ENCODE data around the gene RALGAPA1.

Gene RALGAPA1

DNA sequence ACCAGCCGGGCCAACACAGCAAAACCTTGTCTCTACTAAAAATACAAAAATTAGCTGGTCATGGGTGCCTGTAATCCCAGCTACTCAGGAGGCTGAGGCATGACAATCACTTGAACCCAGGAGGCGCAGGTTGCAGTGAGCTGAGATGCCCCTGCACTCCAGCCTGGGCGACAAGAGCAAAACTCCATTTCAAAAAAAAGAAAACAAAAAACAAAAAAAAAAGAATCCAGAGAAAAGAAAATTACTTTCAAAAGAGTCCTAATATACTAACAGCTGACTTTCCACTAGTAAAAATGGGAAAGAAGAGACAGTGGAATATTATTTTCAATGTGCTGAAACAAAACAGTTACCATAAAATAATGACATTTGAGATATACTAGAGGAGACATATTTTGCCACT is 283.4 kb downstream of the RALGAPA1 start:
- no peak overlapping the region for H4K91ac ChIP-seq (ENCODE audit: low read length)
- H3K36me3 ChIP-seq (ENCODE audit: control insufficient read depth in 1 of 2, insufficient read depth in 2 of 2, low read depth in 1 of 2, low read length in 2 of 2): no peaks in the 10 kb centered on the region
- 90% methylated on average over 2 of the region's 3 CpGs for WGBS
- no peak overlapping the region for H3K27ac ChIP-seq (ENCODE audit: low read length, poor library complexity, severe bottlenecking)
- no peak for DNase-seq
- H3K4me3 ChIP-seq (ENCODE audit: insufficient read depth in 1 of 2, low read depth in 1 of 2, low read length in 2 of 2): no peak overlapping the region
- no peak overlapping the region for H4K8ac ChIP-seq (ENCODE audit: low read length)
- no peak overlapping the region for H3K4ac ChIP-seq (ENCODE audit: low read depth in 1 of 2, low read length in 2 of 2)
- H3K14ac ChIP-seq (ENCODE audit: low read length in 2 of 2): no peak overlapping the region
- peaks cover 18 to 20% of the 10 kb centered on the region in 2 experiments for H3K27me3 ChIP-seq (ENCODE audit: control insufficient read depth in 1 of 2, insufficient read depth in 1 of 2, low read length in 2 of 2)
- no peak overlapping the region for H2BK12ac ChIP-seq (ENCODE audit: low read length in 2 of 2)
- H2AK5ac ChIP-seq (ENCODE audit: low read length, severe bottlenecking): no peak overlapping the region
- no peak overlapping the region for H3K9ac ChIP-seq (ENCODE audit: low read length)
- H2AFZ ChIP-seq (ENCODE audit: low read depth, low read length): no peak overlapping the region
- H3K18ac ChIP-seq (ENCODE audit: low read depth in 1 of 2, low read length in 2 of 2): no peak overlapping the region
- H3K4me1 ChIP-seq (ENCODE audit: control insufficient read depth, insufficient read depth, low read depth, low read length): no peaks in the 10 kb centered on the region
- H2BK120ac ChIP-seq (ENCODE audit: low read depth, low read length): no peak overlapping the region
- no peaks in the 10 kb centered on the region for H3K79me1 ChIP-seq (replicated peaks; ENCODE audit: low read length, poor library complexity, severe bottlenecking)
- H3K9me3 ChIP-seq (ENCODE audit: control insufficient read depth, low read length): no peaks in the 10 kb centered on the region
- no peak overlapping the region for H2BK15ac ChIP-seq (ENCODE audit: low read depth, poor library complexity, severe bottlenecking)
- H2BK5ac ChIP-seq (ENCODE audit: low read depth, low read length, poor library complexity, severe bottlenecking): no peak overlapping the region
- H3K23ac ChIP-seq (ENCODE audit: low read length in 2 of 2): no peak overlapping the region
- no peak overlapping the region for H3K4me2 ChIP-seq (ENCODE audit: low read length, poor library complexity, severe bottlenecking)

- no peak overlapping the region for H2AFZ ChIP-seq (ENCODE audit: low read depth, low read length)
- DNase-seq: no peak
- no peak overlapping the region for H3K27ac ChIP-seq (ENCODE audit: low read length, poor library complexity, severe bottlenecking)
- H4K91ac ChIP-seq (ENCODE audit: low read length): no peak overlapping the region
- no peaks in the 10 kb centered on the region for H3K9me3 ChIP-seq (ENCODE audit: control insufficient read depth, low read length)
- no peak overlapping the region for H2AK5ac ChIP-seq (ENCODE audit: low read length, severe bottlenecking)
- no peak overlapping the region for H2BK5ac ChIP-seq (ENCODE audit: low read depth, low read length, poor library complexity, severe bottlenecking)
- no peak overlapping the region for H2BK15ac ChIP-seq (ENCODE audit: low read depth, poor library complexity, severe bottlenecking)
- H3K9ac ChIP-seq (ENCODE audit: low read length): no peak overlapping the region
- no peak overlapping the region for H3K23ac ChIP-seq (ENCODE audit: low read length in 2 of 2)
- H3K4me2 ChIP-seq (ENCODE audit: low read length, poor library complexity, severe bottlenecking): no peak overlapping the region
- no peak overlapping the region for H3K4ac ChIP-seq (ENCODE audit: low read depth in 1 of 2, low read length in 2 of 2)
- no peak overlapping the region for H3K4me3 ChIP-seq (ENCODE audit: insufficient read depth in 1 of 2, low read depth in 1 of 2, low read length in 2 of 2)
- no peak overlapping the region for H4K8ac ChIP-seq (ENCODE audit: low read length)
- H3K36me3 ChIP-seq (ENCODE audit: control insufficient read depth in 1 of 2, insufficient read depth in 2 of 2, low read depth in 1 of 2, low read length in 2 of 2): no peaks in the 10 kb centered on the region
- H2BK120ac ChIP-seq (ENCODE audit: low read depth, low read length): no peak overlapping the region
- no peak overlapping the region for H2BK12ac ChIP-seq (ENCODE audit: low read length in 2 of 2)
- no peaks in the 10 kb centered on the region for H3K27me3 ChIP-seq (ENCODE audit: control insufficient read depth in 1 of 2, insufficient read depth in 1 of 2, low read length in 2 of 2)
- H3K4me1 ChIP-seq (ENCODE audit: control insufficient read depth, insufficient read depth, low read depth, low read length): no peaks in the 10 kb centered on the region
- H3K79me1 ChIP-seq (replicated peaks; ENCODE audit: low read length, poor library complexity, severe bottlenecking): no peaks in the 10 kb centered on the region
- H3K18ac ChIP-seq (ENCODE audit: low read depth in 1 of 2, low read length in 2 of 2): no peak overlapping the region
- no peak overlapping the region for H3K14ac ChIP-seq (ENCODE audit: low read length in 2 of 2)
- WGBS: 50% methylated on average over 1 of the region's 2 CpGs
These were observed 289.1 kb downstream of the RALGAPA1 start for GRCh38 chr14:35519986-35520385.

- no CpG with 5 or more reads among the region's 1 CpG for WGBS
- no peak overlapping the region for H3K14ac ChIP-seq (ENCODE audit: low read length in 2 of 2)
These were observed 293.2 kb downstream of the RALGAPA1 start for GRCh38 chr14:35515916-35516315.

GRCh38 chr14:35512765-35513164 is 296.3 kb downstream of the RALGAPA1 start:
- Histone ChIP-seq H2BK120ac (ENCODE audit: low read depth, low read length) (no peak overlapping the region), H3K4ac (ENCODE audit: low read depth in 1 of 2, low read length in 2 of 2) (no peak overlapping the region), H3K4me1 (ENCODE audit: control insufficient read depth, insufficient read depth, low read depth, low read length) (no peaks in the 10 kb centered on the region), H3K14ac (ENCODE audit: low read length in 2 of 2) (no peak overlapping the region), H3K27me3 (ENCODE audit: control insufficient read depth in 1 of 2, insufficient read depth in 1 of 2, low read length in 2 of 2) (peaks cover 0 to 3% of the 10 kb centered on the region in 2 experiments), H3K4me2 (ENCODE audit: low read length, poor library complexity, severe bottlenecking) (no peak overlapping the region), H3K9ac (ENCODE audit: low read length) (no peak overlapping the region), H3K18ac (ENCODE audit: low read depth in 1 of 2, low read length in 2 of 2) (no peak overlapping the region), H2AFZ (ENCODE audit: low read depth, low read length) (no peak overlapping the region), H2BK5ac (ENCODE audit: low read depth, low read length, poor library complexity, severe bottlenecking) (no peak overlapping the region), H3K79me1 (replicated peaks; ENCODE audit: low read length, poor library complexity, severe bottlenecking) (no peaks in the 10 kb centered on the region), H3K9me3 (ENCODE audit: control insufficient read depth, low read length) (no peaks in the 10 kb centered on the region), H3K23ac (ENCODE audit: low read length in 2 of 2) (no peak overlapping the region), H3K27ac (ENCODE audit: low read length, poor library complexity, severe bottlenecking) (no peak overlapping the region), H3K4me3 (ENCODE audit: insufficient read depth in 1 of 2, low read depth in 1 of 2, low read length in 2 of 2) (no peak overlapping the region), H4K8ac (ENCODE audit: low read length) (no peak overlapping the region), H2BK15ac (ENCODE audit: low read depth, poor library complexity, severe bottlenecking) (no peak overlapping the region), H3K36me3 (ENCODE audit: control insufficient read depth in 1 of 2, insufficient read depth in 2 of 2, low read depth in 1 of 2, low read length in 2 of 2) (no peaks in the 10 kb centered on the region), H2BK12ac (ENCODE audit: low read length in 2 of 2) (no peak overlapping the region), H2AK5ac (ENCODE audit: low read length, severe bottlenecking) (no peak overlapping the region), H4K91ac (ENCODE audit: low read length) (no peak overlapping the region)
- WGBS: 78% methylated on average over 3 of the region's 4 CpGs
- DNase-seq: no peak

More at GRCh38 chr14:35515916-35516315, 293.2 kb downstream of the RALGAPA1 start:
- Histone ChIP-seq H3K9ac (ENCODE audit: low read length) (no peak overlapping the region), H4K91ac (ENCODE audit: low read length) (no peak overlapping the region), H3K4me3 (ENCODE audit: insufficient read depth in 1 of 2, low read depth in 1 of 2, low read length in 2 of 2) (no peak overlapping the region), H2AFZ (ENCODE audit: low read depth, low read length) (no peak overlapping the region), H3K4me2 (ENCODE audit: low read length, poor library complexity, severe bottlenecking) (no peak overlapping the region), H3K23ac (ENCODE audit: low read length in 2 of 2) (no peak overlapping the region), H3K27me3 (ENCODE audit: control insufficient read depth in 1 of 2, insufficient read depth in 1 of 2, low read length in 2 of 2) (no peaks in the 10 kb centered on the region), H2AK5ac (ENCODE audit: low read length, severe bottlenecking) (no peak overlapping the region), H3K79me1 (replicated peaks; ENCODE audit: low read length, poor library complexity, severe bottlenecking) (no peaks in the 10 kb centered on the region), H3K4ac (ENCODE audit: low read depth in 1 of 2, low read length in 2 of 2) (no peak overlapping the region), H2BK15ac (ENCODE audit: low read depth, poor library complexity, severe bottlenecking) (no peak overlapping the region), H2BK5ac (ENCODE audit: low read depth, low read length, poor library complexity, severe bottlenecking) (no peak overlapping the region), H3K36me3 (ENCODE audit: control insufficient read depth in 1 of 2, insufficient read depth in 2 of 2, low read depth in 1 of 2, low read length in 2 of 2) (no peaks in the 10 kb centered on the region), H3K9me3 (ENCODE audit: control insufficient read depth, low read length) (no peaks in the 10 kb centered on the region), H2BK12ac (ENCODE audit: low read length in 2 of 2) (no peak overlapping the region), H3K18ac (ENCODE audit: low read depth in 1 of 2, low read length in 2 of 2) (no peak overlapping the region), H3K4me1 (ENCODE audit: control insufficient read depth, insufficient read depth, low read depth, low read length) (no peaks in the 10 kb centered on the region), H4K8ac (ENCODE audit: low read length) (no peak overlapping the region), H2BK120ac (ENCODE audit: low read depth, low read length) (no peak overlapping the region), H3K27ac (ENCODE audit: low read length, poor library complexity, severe bottlenecking) (no peak overlapping the region)
- DNase-seq: no peak
